GM23248 (cell line): ENCODE data around the gene NFKBIE.

Experiments used
- EZH2 ChIP-seq: fragments of 200-600 bp; sonication (generic); IDR thresholded peaks from 2 replicates; pipeline ENCODE4 v1.6.1; 2018; ENCODE audit warnings: antibody characterized with exemption, mild to moderate bottlenecking; ENCODE audit not compliant: insufficient read depth, poor library complexity, severe bottlenecking
- EZH2phosphoT487 ChIP-seq: fragments of 200-600 bp; sonication (generic); IDR thresholded peaks from 2 replicates; pipeline ENCODE4 v1.6.1; 2018; ENCODE audit warnings: antibody characterized with exemption, moderate library complexity, mild to moderate bottlenecking, low read depth; ENCODE audit not compliant: insufficient read depth

DNA sequence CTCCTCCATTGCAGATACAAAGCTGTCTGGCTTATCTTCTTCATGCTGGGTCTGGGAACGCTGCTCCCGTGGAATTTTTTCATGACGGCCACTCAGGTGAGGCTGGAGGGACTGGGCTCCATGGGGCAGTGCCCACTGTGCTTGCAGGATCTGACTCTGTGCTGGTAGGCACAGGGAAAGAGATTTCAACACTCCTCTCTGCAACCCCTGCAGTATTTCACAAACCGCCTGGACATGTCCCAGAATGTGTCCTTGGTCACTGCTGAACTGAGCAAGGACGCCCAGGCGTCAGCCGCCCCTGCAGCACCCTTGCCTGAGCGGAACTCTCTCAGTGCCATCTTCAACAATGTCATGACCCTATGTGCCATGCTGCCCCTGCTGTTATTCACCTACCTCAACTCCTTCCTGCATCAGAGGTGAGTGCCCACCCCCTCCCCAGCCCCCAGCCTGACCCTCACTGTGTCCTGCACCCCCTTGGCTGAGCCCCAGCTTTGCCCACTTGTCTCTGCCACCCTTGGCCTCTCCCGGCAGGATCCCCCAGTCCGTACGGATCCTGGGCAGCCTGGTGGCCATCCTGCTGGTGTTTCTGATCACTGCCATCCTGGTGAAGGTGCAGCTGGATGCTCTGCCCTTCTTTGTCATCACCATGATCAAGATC, 35.8 kb downstream of the NFKBIE start:
- no peak for TF ChIP-seq EZH2phosphoT487
- TF ChIP-seq EZH2, result no peak
